Kidney (tissue), 14 donors: Measurements from ENCODE around the gene SEMA5A. TPM values are rescaled to one million over a fixed set of nuclear protein-coding genes. Genes with fewer than 3 reads are reported as not detected.

Experiments used
- DNase-seq, 5 donors: peaks; one replicate each; pipeline ENCODE4 v3.0.0-alpha.2; 2013 to 2020
- FAIRE-seq: peaks from 2 replicates; lab custom pipeline; 2012; peaks lifted over from hg19 to GRCh38; lab: Jason Lieb, UNC
- H3K27ac ChIP-seq, 2 donors: one replicate each; pipeline ENCODE4 v1.7.0; 2013; ENCODE audit warnings: low read depth in 2 of 2, low read length in 2 of 2, inconsistent platforms in 1 of 2
- H3K27me3 ChIP-seq: one replicate; pipeline ENCODE4 v1.7.1; 2013; ENCODE audit warnings: low read length, inconsistent platforms; ENCODE audit not compliant: control insufficient read depth, insufficient read depth
- H3K36me3 ChIP-seq, 3 donors: one replicate each; pipeline versions ENCODE4 v1.7.0 to v1.7.1; 2013; ENCODE audit warnings: low read length in 3 of 3, control low read depth in 1 of 3, inconsistent platforms in 1 of 3; ENCODE audit not compliant: insufficient read depth in 3 of 3, control insufficient read depth in 2 of 3
- H3K4me1 ChIP-seq, 3 donors: one replicate each; pipeline versions ENCODE4 v1.7.0 to v1.7.1; 2013; ENCODE audit warnings: low read length in 3 of 3, inconsistent platforms in 1 of 3, low read depth in 1 of 3; ENCODE audit not compliant: control insufficient read depth in 2 of 3, insufficient read depth in 2 of 3
- H3K4me3 ChIP-seq, 3 donors: one replicate each; pipeline versions ENCODE4 v1.7.0 to v1.8.1; 2013; ENCODE audit warnings: low read length in 3 of 3, control low read depth in 1 of 3, inconsistent platforms in 1 of 3
- H3K9ac ChIP-seq, 3 donors: one replicate each; pipeline versions ENCODE4 v1.7.0 to v1.7.1; 2013; ENCODE audit warnings: low read length in 3 of 3, control low read depth in 1 of 3, inconsistent platforms in 1 of 3
- H3K9me3 ChIP-seq, 3 donors: one replicate each; pipeline versions ENCODE4 v1.7.0 to v1.7.1; 2013; ENCODE audit warnings: low read length in 3 of 3, control low read depth in 1 of 3, inconsistent platforms in 1 of 3; ENCODE audit not compliant: control insufficient read depth in 2 of 3, insufficient read depth in 1 of 3
- CTCF ChIP-seq: IDR thresholded peaks from 3 replicates; pipeline ENCODE4 v1.5.1; 2012; ENCODE audit warnings: mild to moderate bottlenecking, moderate library complexity, borderline replicate concordance; ENCODE audit not compliant: insufficient read depth; ENCODE audit errors: extremely low read depth
- intact Hi-C: fragments of 100-400 bp; cut with DNase I; formaldehyde crosslinking; loops from one replicate; pipeline ENCODE4 v1.11.1; 2022
- polyA plus RNA-seq: library from polyadenylated mRNA; stranded (reverse); fragments of 350-450 nt; fragmentation: Illumina TruSeq; extraction: RNeasy Lipid Tissue Mini Kit (QIAGEN cat#74804); gene quantifications from one replicate; pipeline ENCODE4 v1.2.3, GENCODE V29; 2014; ENCODE audit warnings: low read depth, low replicate concordance; ENCODE audit not compliant: insufficient read depth
- total RNA-seq: library from RNA; stranded (reverse); fragmentation: NEBNext Ultra II Directional; extraction: Animal tissue kit (Norgen Biotek cat#: 25700); gene quantifications from one replicate; pipeline ENCODE4 v1.2.1, GENCODE V29; 2021
- donor health status: control.
- donor health status: control.
- donor health status: control.
- donor health status: control.
- donor health status: control.
- donor health status: DM: yes; HTN: yes; CAD: no.
- donor health status: Normal renal cell carcinoma (clear cell type).

SEMA5A gene
- total and polyA plus RNA-seq, 2 donors from 2014 or later, result 7.9 to 23.3 TPM

- Histone ChIP-seq H3K27me3 (no peaks in the 10 kb centered on the region), H3K9ac (no peak overlapping the region), H3K27ac (no peak overlapping the region), H3K4me3 (no peak overlapping the region), H3K36me3 (no peaks in the 10 kb centered on the region), H3K9me3 (no peaks in the 10 kb centered on the region), H3K4me1 (peaks cover 0 to 3% (median 0%) of the 10 kb centered on the region in 3 donors)
- no peak for TF ChIP-seq CTCF
- DNase-seq (no peak), FAIRE-seq (no peak)
- intact Hi-C loops, result no loop called here
Observed at GRCh38 chr5:9264301-9264700, 281.6 kb downstream of the SEMA5A start.

GRCh38 chr5:9263656-9264055 lies 282.2 kb downstream of the SEMA5A start:
- Histone ChIP-seq H3K27me3 (no peaks in the 10 kb centered on the region), H3K9me3 (no peaks in the 10 kb centered on the region), H3K4me1 (peaks cover 0 to 3% (median 0%) of the 10 kb centered on the region in 3 donors), H3K27ac (no peak overlapping the region), H3K4me3 (no peak overlapping the region), H3K36me3 (no peaks in the 10 kb centered on the region), H3K9ac (no peak overlapping the region)
- FAIRE-seq (no peak), DNase-seq (no peak)
- intact Hi-C loops, result no loop called here
- no peak for TF ChIP-seq CTCF

GRCh38 chr5:9251379-9251980 lies 294.4 kb downstream of the SEMA5A start:
- Histone ChIP-seq H3K27ac (no peak overlapping the region), H3K9ac (no peak overlapping the region), H3K36me3 (no peaks in the 10 kb centered on the region), H3K27me3 (no peaks in the 10 kb centered on the region), H3K4me1 (no peaks in the 10 kb centered on the region), H3K4me3 (no peak overlapping the region), H3K9me3 (no peaks in the 10 kb centered on the region)
- intact Hi-C loops, result no loop called here
- FAIRE-seq (no peak), DNase-seq (no peak)
- no peak for TF ChIP-seq CTCF

- FAIRE-seq (no peak), DNase-seq (no peak)
- H3K9me3 ChIP-seq, result no peaks in the 10 kb centered on the region
- H3K4me3 ChIP-seq, result no peak overlapping the region
- no peak overlapping the region for H3K9ac ChIP-seq
- H3K27ac ChIP-seq, result no peak overlapping the region
- H3K36me3 ChIP-seq, result no peaks in the 10 kb centered on the region
- no peaks in the 10 kb centered on the region for H3K4me1 ChIP-seq
- no peak for TF ChIP-seq CTCF
- intact Hi-C loops, result no loop called here
- H3K27me3 ChIP-seq, result no peaks in the 10 kb centered on the region
Observed at GRCh38 chr5:9249231-9249630, 296.6 kb downstream of the SEMA5A start.
